ENCODE measurements around the gene PIWIL1. TPM values are rescaled to one million over a fixed set of nuclear protein-coding genes. Genes with fewer than 3 reads are reported as not detected.

Gene PIWIL1
- polyA plus RNA-seq, 2 of the 4 experiments (the other 2 are of a cell fraction): not detected

- H3K4me2 ChIP-seq: no peak overlapping the region
- no peak overlapping the region for H3K4me3 ChIP-seq
- FAIRE-seq: no peak
- H3K27ac ChIP-seq: no peak overlapping the region
- ATAC-seq: no peak
- no peaks in the 10 kb centered on the region for H3K9me3 ChIP-seq
- POLR2A ChIA-PET: no interaction called here
- 20% methylated on average over 4 of the region's 4 CpGs for WGBS (ENCODE audit: missing lambda C conversion rate)
- CTCF ChIA-PET: no interaction called here
- no peak for DNase-seq (ENCODE audit: low read depth in 1 of 2, low spot score in 1 of 2)
- no peaks in the 10 kb centered on the region for H3K4me1 ChIP-seq
- TF ChIP-seq USF2 (IDR thresholded peaks at IDR 0.05) (no peak), TFCP2L1 (CRISPR knock-in tag; IDR thresholded peaks at IDR 0.05) (no peak), BCL3 (IDR thresholded peaks at IDR 0.05) (no peak), NFE2L2 (conservative IDR thresholded peaks at IDR 0.05; ENCODE audit: low read length) (no peak), HEYL (CRISPR knock-in tag; IDR thresholded peaks at IDR 0.05) (no peak), FOXS1 (CRISPR knock-in tag; IDR thresholded peaks at IDR 0.05) (no peak), MAZ (IDR thresholded peaks at IDR 0.05; ENCODE audit: borderline replicate concordance, low read depth, low read length) (no peak), BHLHE40 (IDR thresholded peaks at IDR 0.05; ENCODE audit: low read depth, low read length) (no peak), HDAC2 (IDR thresholded peaks at IDR 0.05) (no peak), CBX2 (IDR thresholded peaks at IDR 0.05; ENCODE audit: borderline replicate concordance, low read depth) (no peak), JUNB (IDR thresholded peaks at IDR 0.05) (no peak), POLR2AphosphoS2 (conservative IDR thresholded peaks at IDR 0.05; ENCODE audit: low read length) (no peak), ZSCAN20 (CRISPR knock-in tag; IDR thresholded peaks at IDR 0.05) (no peak)
Observed at GRCh38 chr12:130420071-130420470, 82.4 kb downstream of the PIWIL1 start.

- H3K27ac ChIP-seq: no peak overlapping the region
- no peaks in the 10 kb centered on the region for H3K4me1 ChIP-seq
- FAIRE-seq (no peak), DNase-seq (ENCODE audit: low read depth in 1 of 2, low spot score in 1 of 2) (no peak), ATAC-seq (no peak)
- WGBS (ENCODE audit: missing lambda C conversion rate): 10% methylated on average over 6 of the region's 6 CpGs
- POLR2A ChIA-PET: no interaction called here
- TF ChIP-seq CTCF (IDR thresholded peaks at IDR 0.05) (no peak), FOSL2 (IDR thresholded peaks at IDR 0.05) (no peak), FOSL2 (CRISPR knock-in tag; IDR thresholded peaks at IDR 0.05) (0 out of 2 replicates have a peak, but pooled peaks have one; percentile 8), HOXB5 (CRISPR knock-in tag; IDR thresholded peaks at IDR 0.05) (no peak), HOXA7 (CRISPR knock-in tag; IDR thresholded peaks at IDR 0.05) (no peak), ZNF302 (CRISPR knock-in tag; IDR thresholded peaks at IDR 0.05) (no peak), MAFK (IDR thresholded peaks at IDR 0.05; ENCODE audit: partially characterized antibody) (no peak), JUN (IDR thresholded peaks at IDR 0.05) (no peak)
- H3K9me3 ChIP-seq: no peaks in the 10 kb centered on the region
- CTCF ChIA-PET: interaction anchor here (1.2 kb wide), 1 partner anchor 326 kb away, joined by 4 read pairs; no protein-coding TSS in a partner anchor
- no peak overlapping the region for H3K4me2 ChIP-seq
- H3K4me3 ChIP-seq: no peak overlapping the region
Observed at GRCh38 chr12:130421896-130422295, 84.2 kb downstream of the PIWIL1 start.

Other genes with a start within 250 kb of the PIWIL1 start
- not detected in 2 replicates for gene FZD10, start 175.4 kb upstream of the PIWIL1 start, polyA plus RNA-seq (2011; rRNA removed)
- not detected in 3 replicates for gene FZD10, start 175.4 kb upstream of the PIWIL1 start, polyA plus RNA-seq (2017; fragmentation: RNase III; extraction: RNeasy Plus Mini Kit Qiagen cat#74134 plus additional on column Dnase treatment)